ENCODE data around the gene MED27. TPM values are rescaled to one million over a fixed set of nuclear protein-coding genes. Genes with fewer than 3 reads are reported as not detected.

MED27 gene
- total and polyA plus RNA-seq, 10 of the 15 experiments (the other 5 are each of a cell fraction or from before 2014, with no cell fraction given): 20.3 to 50.3 (median 35.5) TPM

DNA sequence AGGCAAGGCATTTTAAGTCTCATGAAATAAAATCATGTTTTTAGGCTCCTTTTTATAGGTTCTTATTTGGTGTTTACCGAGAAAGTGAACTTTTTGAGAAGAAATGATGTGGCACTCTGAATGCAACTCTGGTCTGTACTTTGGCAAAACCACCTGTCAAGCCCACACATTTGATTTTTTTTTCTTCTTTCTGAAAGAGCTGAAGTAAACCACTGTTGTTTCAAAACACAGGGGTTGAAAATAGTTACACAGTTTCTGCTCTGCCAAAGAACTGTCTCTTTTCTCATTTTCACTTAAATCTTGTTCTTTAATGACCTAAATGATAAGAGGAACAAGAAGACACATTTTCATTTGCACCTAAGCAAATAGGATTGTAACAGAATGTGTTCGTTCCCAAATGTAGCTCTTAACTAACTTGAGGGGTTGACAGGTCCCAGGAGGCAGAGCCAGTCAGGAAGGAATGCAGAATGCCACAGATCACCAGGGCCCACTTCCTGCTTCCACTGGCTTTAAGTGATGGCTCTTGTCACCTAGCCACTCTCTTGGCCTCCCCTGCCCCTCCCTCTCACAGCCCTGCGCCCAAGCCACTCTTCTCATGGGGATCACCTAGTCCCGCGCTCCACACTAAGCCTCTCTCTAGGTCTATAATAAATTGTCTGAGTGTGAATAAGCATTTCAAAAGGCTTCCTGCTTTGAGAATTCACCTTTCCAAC lies 47.3 kb downstream of the MED27 start (continued):
- no peak for TF ChIP-seq EGR1 (IDR thresholded peaks at IDR 0.05; ENCODE audit: borderline replicate concordance in 1 of 2, low read depth in 2 of 2, low read length in 2 of 2)
- TF ChIP-seq, protein P1, sequence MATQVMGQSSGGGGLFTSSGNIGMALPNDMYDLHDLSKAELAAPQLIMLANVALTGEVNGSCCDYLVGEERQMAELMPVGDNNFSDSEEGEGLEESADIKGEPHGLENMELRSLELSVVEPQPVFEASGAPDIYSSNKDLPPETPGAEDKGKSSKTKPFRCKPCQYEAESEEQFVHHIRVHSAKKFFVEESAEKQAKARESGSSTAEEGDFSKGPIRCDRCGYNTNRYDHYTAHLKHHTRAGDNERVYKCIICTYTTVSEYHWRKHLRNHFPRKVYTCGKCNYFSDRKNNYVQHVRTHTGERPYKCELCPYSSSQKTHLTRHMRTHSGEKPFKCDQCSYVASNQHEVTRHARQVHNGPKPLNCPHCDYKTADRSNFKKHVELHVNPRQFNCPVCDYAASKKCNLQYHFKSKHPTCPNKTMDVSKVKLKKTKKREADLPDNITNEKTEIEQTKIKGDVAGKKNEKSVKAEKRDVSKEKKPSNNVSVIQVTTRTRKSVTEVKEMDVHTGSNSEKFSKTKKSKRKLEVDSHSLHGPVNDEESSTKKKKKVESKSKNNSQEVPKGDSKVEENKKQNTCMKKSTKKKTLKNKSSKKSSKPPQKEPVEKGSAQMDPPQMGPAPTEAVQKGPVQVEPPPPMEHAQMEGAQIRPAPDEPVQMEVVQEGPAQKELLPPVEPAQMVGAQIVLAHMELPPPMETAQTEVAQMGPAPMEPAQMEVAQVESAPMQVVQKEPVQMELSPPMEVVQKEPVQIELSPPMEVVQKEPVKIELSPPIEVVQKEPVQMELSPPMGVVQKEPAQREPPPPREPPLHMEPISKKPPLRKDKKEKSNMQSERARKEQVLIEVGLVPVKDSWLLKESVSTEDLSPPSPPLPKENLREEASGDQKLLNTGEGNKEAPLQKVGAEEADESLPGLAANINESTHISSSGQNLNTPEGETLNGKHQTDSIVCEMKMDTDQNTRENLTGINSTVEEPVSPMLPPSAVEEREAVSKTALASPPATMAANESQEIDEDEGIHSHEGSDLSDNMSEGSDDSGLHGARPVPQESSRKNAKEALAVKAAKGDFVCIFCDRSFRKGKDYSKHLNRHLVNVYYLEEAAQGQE (IDR thresholded peaks at IDR 0.05; ENCODE audit: low read depth, low read length): no peak

DNA sequence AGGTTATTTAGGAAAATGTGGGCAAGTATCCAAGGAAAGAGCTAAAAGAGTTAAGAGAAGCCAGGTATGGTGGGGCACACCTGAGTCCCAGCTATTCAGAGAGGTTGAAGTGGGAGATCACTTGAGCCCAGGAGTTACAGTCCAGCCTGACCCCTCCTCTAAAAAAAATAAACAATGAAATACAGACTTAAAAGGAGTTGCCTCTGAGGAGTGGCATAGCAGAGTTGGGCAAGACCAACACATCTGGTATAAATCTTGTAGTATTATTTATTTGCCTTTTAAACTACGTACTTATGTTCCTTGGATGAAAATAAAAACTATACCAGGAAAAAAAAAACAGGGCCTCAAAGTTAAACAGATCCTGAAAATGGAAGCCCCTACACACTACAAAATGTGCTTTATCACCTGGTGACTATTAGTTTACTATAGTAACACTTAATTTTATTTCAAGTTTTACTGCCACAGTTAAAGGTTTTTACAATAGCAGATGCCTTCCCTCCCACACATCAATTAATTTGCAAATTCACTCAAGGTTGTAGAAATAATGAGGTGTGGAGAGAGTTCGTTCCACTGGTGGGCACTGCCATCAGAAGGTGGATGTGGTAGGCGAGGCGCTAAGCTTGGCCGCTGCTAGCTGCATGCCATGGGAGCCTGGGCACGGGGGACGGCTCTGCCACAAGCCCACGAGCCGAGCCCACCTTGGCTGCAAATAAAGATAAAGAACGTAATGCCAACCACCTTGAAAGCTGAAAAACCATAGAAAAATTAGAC lies 48.0 kb downstream of the MED27 start:
- in situ Hi-C loops (cut with MboI): no loop called here
- H4K20me1 ChIP-seq (ENCODE audit: control insufficient read depth, insufficient read depth): peaks cover 18% of the 10 kb centered on the region
- ChIA-PET POLR2A (interaction anchor here (0.5 kb wide), 1 partner anchor 50 kb away, joined by 4 read pairs; no protein-coding TSS in a partner anchor), CTCF (interaction anchor here (1.0 kb wide), 1 partner anchor 273 kb away, joined by 3 read pairs; no protein-coding TSS in a partner anchor), SMC1A (ENCODE audit: uncharacterized antibody, unreplicated experiment) (no interaction called here), RAD21 (ENCODE audit: unreplicated experiment) (no interaction called here)
- no peak overlapping the region for H3K9ac ChIP-seq (ENCODE audit: control insufficient read depth, insufficient read depth, low read length)
- no peaks in the 10 kb centered on the region for H3K36me3 ChIP-seq (ENCODE audit: control insufficient read depth in 2 of 2, insufficient read depth in 2 of 2, low read length in 1 of 2)
- no peaks in the 10 kb centered on the region for H3K27me3 ChIP-seq (replicated peaks in 1 of 2; ENCODE audit: control insufficient read depth in 2 of 2, insufficient read depth in 2 of 2, low read length in 1 of 2)
- ATAC-seq (no peak), FAIRE-seq (no peak), DNase-seq (ENCODE audit: low read depth, low spot score) (no peak)
- 67% methylated on average over 10 of the region's 10 CpGs for WGBS (ENCODE audit: insufficient coverage, insufficient replicate concordance, low lambda C conversion rate, missing lambda C conversion rate)
- H2AFZ ChIP-seq (ENCODE audit: control insufficient read depth, low read depth, low read length): no peak overlapping the region
- no peak overlapping the region for H3K27ac ChIP-seq (ENCODE audit: control insufficient read depth, insufficient read depth)
- BruUV-seq (replicated peaks): no TSS peak
- H3K9me3 ChIP-seq (replicated peaks; ENCODE audit: control insufficient read depth, insufficient read depth, low read length): no peaks in the 10 kb centered on the region
- H3K4me2 ChIP-seq (ENCODE audit: control insufficient read depth, insufficient read depth): no peak overlapping the region; the same call in 1 of the 2 replicates
- peaks cover 17% of the 10 kb centered on the region for H3K4me1 ChIP-seq (ENCODE audit: control insufficient read depth, insufficient read depth, low read length)
- no peak overlapping the region for H3K4me3 ChIP-seq
- intact Hi-C loops (cut with micrococcal nuclease; ENCODE audit: unreplicated experiment): no loop called here
- H3K79me2 ChIP-seq (ENCODE audit: control insufficient read depth, insufficient read depth, low read length): no peaks in the 10 kb centered on the region
- TF ChIP-seq SP1 (IDR thresholded peaks at IDR 0.05; ENCODE audit: low read depth, low read length): no peak
- no peak for TF ChIP-seq NBN (IDR thresholded peaks at IDR 0.05)
- no peak for TF ChIP-seq MTA3 (IDR thresholded peaks at IDR 0.05; ENCODE audit: borderline replicate concordance, low read length)
- no peak for TF ChIP-seq HCFC1 (IDR thresholded peaks at IDR 0.05; ENCODE audit: low read length)
- TF ChIP-seq, protein P2, sequence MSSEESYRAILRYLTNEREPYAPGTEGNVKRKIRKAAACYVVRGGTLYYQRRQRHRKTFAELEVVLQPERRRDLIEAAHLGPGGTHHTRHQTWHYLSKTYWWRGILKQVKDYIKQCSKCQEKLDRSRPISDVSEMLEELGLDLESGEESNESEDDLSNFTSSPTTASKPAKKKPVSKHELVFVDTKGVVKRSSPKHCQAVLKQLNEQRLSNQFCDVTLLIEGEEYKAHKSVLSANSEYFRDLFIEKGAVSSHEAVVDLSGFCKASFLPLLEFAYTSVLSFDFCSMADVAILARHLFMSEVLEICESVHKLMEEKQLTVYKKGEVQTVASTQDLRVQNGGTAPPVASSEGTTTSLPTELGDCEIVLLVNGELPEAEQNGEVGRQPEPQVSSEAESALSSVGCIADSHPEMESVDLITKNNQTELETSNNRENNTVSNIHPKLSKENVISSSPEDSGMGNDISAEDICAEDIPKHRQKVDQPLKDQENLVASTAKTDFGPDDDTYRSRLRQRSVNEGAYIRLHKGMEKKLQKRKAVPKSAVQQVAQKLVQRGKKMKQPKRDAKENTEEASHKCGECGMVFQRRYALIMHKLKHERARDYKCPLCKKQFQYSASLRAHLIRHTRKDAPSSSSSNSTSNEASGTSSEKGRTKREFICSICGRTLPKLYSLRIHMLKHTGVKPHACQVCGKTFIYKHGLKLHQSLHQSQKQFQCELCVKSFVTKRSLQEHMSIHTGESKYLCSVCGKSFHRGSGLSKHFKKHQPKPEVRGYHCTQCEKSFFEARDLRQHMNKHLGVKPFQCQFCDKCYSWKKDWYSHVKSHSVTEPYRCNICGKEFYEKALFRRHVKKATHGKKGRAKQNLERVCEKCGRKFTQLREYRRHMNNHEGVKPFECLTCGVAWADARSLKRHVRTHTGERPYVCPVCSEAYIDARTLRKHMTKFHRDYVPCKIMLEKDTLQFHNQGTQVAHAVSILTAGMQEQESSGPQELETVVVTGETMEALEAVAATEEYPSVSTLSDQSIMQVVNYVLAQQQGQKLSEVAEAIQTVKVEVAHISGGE (CRISPR knock-in tag; IDR thresholded peaks at IDR 0.05): no peak
- no peak for TF ChIP-seq RUNX3 (IDR thresholded peaks at IDR 0.05; ENCODE audit: low read length)
- TF ChIP-seq, protein P3, sequence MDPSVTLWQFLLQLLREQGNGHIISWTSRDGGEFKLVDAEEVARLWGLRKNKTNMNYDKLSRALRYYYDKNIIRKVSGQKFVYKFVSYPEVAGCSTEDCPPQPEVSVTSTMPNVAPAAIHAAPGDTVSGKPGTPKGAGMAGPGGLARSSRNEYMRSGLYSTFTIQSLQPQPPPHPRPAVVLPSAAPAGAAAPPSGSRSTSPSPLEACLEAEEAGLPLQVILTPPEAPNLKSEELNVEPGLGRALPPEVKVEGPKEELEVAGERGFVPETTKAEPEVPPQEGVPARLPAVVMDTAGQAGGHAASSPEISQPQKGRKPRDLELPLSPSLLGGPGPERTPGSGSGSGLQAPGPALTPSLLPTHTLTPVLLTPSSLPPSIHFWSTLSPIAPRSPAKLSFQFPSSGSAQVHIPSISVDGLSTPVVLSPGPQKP (IDR thresholded peaks at IDR 0.05; ENCODE audit: low read depth, low read length): no peak
- no peak for TF ChIP-seq SUPT20H (IDR thresholded peaks at IDR 0.05; ENCODE audit: borderline replicate concordance, control insufficient read depth, low read depth, low read length)
- TF ChIP-seq TBL1XR1 (IDR thresholded peaks at IDR 0.05; ENCODE audit: low read depth, low read length): no peak
- TF ChIP-seq RAD51 (IDR thresholded peaks at IDR 0.05): no peak
- TF ChIP-seq POLR2A (IDR thresholded peaks at IDR 0.05; ENCODE audit: low read depth, low read length): no peak
- no peak for TF ChIP-seq PAX8 (IDR thresholded peaks at IDR 0.05)
